GM19193 (cell line): ENCODE data around the gene NFKBIE.

Experiments used
- POLR2A ChIP-seq: IDR thresholded peaks from 4 replicates; pipeline ENCODE4 v1.6.1; 2011; ENCODE audit not compliant: insufficient read depth, insufficient read length; ENCODE audit errors: extremely low read depth

The NFKBIE gene

DNA sequence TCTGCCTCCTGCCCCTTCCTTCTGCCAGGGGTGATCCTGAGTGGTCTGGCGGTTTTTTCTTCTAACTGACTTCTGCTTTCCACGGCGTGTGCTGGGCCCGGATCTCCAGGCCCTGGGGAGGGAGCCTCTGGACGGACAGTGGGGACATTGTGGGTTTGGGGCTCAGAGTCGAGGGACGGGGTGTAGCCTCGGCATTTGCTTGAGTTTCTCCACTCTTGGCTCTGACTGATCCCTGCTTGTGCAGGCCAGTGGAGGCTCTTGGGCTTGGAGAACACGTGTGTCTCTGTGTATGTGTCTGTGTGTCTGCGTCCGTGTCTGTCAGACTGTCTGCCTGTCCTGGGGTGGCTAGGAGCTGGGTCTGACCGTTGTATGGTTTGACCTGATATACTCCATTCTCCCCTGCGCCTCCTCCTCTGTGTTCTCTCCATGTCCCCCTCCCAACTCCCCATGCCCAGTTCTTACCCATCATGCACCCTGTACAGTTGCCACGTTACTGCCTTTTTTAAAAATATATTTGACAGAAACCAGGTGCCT lies 31.7 kb downstream of the NFKBIE start:
- no peak for TF ChIP-seq POLR2A

DNA sequence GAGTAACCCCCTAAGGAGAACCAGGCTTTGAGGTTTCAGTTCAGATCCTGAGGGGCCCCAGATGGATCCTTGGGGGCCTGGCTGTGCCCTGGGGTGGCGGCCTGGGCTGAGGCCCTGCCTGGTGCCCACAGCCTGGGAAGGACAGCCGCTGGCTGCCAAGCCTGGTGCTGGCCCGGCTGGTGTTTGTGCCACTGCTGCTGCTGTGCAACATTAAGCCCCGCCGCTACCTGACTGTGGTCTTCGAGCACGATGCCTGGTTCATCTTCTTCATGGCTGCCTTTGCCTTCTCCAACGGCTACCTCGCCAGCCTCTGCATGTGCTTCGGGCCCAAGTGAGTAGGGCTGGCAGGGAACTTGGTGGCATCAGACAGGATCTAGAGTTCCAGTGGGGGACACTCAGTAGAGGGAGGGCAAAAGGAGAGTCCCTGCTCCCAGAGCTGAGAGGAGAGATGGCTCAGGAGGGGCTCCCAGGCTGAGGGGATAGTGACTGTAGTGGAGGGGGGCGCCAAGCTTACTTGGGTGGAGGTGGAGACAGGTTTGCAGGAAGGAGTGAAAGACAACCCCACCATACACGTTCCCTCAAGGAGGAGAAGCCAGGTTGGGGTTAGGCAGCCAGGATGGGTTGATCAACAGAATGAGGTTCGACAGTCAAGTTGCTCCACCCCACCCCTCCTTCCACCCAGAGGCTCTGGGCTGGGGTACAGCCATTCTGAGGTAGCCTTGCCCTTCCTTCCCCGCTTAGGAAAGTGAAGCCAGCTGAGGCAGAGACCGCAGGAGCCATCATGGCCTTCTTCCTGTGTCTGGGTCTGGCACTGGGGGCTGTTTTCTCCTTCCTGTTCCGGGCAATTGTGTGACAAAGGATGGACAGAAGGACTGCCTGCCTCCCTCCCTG lies 32.4 kb downstream of the NFKBIE start:
- no peak for TF ChIP-seq POLR2A

DNA sequence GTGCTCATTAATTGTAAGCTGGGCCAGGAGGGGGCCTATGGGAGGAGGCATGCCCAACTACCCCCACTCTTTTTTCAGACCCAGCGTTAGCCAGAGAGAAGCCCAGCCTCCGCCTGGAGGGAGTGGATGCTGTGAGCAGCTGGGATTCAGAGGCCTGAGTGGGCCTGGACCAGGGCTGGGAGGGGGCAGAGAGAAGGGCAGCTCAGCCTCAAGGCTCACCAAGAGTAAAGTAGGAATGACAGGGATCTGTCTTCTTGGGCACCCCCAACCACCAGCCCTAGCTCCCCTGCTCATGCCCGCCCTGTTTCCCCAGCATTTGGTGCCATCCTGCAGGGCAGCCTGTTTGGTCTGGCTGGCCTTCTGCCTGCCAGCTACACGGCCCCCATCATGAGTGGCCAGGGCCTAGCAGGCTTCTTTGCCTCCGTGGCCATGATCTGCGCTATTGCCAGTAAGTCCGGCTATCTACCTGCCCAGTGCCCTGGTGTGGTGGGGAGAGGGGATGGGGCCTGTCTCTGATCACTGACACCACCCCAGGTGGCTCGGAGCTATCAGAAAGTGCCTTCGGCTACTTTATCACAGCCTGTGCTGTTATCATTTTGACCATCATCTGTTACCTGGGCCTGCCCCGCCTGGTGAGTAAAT lies 35.2 kb downstream of the NFKBIE start:
- TF ChIP-seq POLR2A = no peak

DNA sequence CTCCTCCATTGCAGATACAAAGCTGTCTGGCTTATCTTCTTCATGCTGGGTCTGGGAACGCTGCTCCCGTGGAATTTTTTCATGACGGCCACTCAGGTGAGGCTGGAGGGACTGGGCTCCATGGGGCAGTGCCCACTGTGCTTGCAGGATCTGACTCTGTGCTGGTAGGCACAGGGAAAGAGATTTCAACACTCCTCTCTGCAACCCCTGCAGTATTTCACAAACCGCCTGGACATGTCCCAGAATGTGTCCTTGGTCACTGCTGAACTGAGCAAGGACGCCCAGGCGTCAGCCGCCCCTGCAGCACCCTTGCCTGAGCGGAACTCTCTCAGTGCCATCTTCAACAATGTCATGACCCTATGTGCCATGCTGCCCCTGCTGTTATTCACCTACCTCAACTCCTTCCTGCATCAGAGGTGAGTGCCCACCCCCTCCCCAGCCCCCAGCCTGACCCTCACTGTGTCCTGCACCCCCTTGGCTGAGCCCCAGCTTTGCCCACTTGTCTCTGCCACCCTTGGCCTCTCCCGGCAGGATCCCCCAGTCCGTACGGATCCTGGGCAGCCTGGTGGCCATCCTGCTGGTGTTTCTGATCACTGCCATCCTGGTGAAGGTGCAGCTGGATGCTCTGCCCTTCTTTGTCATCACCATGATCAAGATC lies 35.8 kb downstream of the NFKBIE start:
- no peak for TF ChIP-seq POLR2A

DNA sequence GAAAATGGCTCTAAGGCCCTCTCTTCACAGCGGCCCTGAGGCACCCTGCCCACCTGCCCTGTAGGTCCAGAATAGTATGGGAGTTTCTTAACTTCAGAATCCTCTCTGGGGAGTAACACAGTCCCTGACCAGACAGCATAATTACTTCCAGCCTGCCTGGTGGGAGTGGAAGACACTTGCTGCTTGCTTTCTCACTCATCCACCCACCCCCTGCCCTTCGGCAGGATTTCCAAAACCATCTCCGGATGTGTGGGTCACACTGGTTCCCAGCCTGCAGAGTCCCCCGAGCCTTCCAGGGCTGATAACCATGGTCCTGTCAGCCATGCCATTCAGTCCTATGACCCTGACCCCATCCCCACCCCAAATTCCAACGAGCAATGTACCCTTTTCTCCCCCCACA lies 36.5 kb downstream of the NFKBIE start:
- TF ChIP-seq POLR2A = no peak

DNA sequence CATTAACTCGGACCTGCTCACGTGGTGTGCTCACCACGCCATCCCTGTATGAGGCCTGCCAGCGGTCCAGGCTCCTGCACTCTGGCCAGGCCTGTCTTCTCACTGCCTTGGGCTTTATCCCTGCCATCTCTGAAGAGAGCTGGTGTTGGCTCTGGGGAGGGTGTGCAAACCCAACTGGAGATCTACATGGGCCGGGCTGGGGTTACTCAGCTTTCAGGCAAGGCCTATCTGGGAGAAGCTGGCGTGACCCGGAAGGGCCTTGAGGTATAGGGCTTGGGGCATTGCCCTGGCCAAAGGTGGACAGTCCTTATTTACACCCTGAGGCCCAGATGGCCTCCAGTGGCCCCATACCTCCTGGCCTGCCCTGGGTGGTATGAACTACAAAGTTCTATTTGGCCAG lies 36.9 kb downstream of the NFKBIE start:
- no peak for TF ChIP-seq POLR2A

DNA sequence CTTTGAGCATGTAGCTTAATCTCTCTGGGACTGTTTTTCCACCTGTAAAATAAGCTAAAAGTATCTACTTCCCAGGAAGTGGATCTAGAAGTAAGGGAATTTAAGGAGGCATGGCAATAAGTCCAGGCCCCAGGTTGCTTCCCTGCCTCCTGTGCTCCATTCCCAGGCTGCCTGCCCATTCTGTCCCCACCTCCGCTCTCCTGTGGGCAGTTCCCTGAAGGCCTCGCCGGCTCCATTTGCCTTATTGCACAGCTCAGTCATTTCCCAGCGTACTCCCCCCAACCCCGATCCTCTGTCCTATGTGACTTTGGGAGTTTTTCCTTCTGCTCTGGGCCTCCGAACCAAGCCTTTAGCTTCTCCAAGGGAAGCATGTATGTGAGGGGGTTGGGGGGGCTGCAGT lies 37.3 kb downstream of the NFKBIE start:
- TF ChIP-seq POLR2A = no peak

DNA sequence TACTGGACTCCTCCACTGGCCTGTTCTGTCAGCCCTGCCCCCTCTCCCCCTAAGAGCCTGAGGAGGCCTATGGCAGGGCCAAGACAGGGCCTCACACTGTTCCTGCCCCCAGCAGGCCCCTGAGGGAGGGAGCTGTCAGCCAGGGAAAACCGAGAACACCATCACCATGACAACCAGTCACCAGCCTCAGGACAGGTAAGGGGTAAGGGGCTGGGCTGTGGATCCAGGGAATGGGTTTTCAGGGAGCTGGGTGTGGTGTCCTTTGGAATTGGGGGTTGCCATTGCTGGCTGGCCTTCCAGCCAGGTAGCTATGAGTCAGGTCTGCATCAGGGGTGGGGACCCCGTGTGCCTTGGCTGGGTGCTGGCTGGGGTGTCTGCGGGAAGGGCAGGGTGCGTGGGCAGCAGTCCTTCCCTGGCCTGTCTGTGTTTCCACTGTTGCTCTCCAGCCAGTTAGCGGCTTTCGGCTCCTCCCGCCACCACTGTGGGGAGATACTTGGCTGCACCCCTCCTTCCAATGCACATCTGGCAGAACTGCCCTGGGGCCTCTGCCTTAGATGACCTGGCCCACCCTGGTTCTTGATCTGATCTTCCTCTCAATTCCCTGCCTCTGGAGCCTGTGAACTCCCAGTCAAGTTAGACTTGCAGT lies 38.1 kb downstream of the NFKBIE start:
- no peak for TF ChIP-seq POLR2A

DNA sequence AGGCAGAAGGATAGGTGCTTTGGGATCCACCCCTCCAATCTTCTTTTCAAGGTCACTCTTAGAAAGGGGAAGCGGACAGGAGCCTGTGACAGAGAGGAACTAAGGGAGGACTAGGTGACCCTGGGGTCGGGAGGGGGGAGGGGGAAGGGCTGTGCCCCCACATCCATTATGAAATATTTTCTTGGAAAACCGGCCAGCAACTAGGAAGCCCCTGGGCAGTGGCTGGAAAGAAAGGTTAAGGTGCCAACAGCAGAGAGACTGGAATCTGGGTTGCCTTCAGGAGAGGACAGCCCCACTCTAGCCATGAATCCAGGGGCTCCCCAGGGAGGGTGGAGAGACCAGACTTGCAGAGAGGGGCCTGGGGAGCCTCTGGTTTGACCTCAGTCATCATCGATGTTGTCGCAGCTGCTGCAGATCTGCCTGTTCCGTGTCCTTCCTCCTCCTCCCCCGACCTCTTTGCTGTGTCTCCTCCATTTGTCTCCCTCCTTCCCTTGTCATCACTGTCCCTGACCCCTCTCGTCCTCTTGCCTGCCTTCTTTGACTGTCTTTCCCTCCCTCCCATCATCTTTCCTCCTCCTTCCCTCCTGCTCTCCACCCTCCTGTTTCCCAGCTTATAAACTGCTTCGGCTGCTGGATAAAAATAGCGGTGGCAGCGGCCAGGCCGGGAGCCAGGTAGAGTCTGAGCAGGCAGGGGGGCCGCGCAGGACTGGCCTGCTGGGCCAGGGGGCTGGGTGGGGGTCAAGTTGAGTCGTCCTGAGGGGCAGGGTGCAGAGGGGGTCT lies 38.8 kb downstream of the NFKBIE start:
- TF ChIP-seq POLR2A = no peak

DNA sequence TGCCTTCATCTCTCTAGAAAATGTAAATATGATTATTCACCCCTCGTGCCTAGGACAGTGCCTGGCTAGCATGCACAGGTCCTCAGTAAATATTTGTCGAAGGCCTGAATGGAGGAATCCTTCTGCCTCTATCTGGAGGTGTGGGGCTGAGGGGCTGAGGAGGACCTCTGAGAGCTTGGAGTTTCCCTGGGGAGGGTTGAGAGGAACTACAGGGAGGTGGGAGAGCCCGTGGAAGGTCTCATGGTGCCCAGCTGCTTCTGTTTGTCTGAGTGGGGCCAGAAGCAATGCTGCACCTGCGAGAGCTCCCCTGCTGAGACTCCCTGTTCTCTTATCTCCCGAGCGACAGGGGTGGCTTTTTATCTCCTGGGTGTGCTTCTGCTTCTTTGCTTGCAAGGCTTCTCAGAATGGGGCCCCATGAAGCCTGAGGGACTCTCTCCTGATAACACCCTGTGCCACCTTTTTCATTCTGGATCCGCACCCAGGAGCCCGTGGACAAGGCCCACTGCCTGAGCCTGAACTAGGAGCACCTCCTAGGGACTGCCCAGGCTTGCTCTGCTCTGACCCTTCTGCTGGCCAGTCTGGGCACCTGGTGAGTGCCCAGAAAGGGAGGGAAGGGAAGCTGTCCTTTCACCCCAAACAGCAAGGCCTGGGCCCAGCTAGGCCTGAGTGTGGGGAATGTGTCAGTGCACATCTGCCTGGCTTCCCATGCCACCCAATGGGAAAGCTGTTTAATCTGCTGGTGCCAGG lies 39.6 kb downstream of the NFKBIE start:
- TF ChIP-seq POLR2A = no peak

DNA sequence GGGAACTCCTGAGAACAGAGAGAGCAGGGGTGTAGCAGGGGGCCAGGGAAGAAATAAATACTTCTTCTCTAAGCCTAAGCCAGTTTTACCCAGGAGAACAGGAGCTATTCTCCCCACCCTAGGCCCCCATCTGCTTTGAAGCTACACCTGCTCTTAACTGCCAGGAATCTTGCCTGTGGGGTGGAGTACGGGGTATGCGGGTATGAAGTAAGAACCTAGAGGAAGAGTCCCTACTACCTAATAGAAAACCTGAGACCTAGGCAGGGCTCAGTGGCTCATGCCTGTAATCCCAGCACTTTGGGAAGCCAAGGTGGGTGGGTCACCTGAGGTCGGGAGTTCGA lies 40.4 kb downstream of the NFKBIE start:
- TF ChIP-seq POLR2A = no peak

DNA sequence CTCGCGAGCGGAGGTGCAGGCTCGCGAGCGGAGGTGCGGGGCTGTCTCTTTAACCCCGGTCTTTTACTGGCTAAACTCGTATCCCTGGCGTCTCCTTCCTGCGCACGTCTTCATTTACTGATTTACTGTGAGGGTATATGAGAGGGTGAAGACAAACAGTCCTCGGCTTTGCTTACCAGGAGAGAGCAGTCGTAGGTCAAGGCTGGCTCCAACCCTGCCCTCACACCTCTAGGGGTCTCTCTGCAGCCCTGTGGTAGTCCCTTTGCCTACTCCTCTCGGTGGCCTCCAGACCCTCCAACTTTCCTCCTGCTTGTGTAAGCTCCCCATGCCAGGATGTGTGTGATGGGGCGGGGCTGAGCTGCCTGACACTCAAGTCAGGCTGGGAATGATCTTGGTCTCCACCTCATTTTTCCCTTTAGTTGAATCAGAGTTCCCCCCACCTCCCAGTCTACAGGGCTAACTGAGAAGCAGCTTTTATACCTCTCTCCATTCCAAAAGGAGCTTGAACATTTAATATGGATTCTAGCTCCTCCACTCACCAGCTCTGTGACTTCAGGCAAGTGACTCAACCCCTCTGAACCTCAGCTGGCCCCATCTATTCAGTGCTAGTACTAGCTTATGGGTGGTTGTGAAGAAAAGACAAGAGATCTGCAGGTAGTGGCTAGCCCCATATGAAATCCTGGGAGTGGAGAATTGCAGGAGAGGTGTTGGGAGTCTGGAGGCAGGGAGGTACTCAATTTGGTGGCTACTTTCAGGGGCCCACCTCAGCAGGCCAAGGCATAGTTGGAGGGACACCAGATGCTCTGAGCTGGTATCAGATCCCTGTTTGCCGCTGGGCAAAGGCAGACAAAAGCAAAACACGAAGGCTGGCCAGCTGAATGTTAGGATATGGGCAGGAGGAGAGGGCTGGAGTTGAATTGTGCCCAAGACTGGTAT lies 41.1 kb downstream of the NFKBIE start:
- TF ChIP-seq POLR2A = no peak

DNA sequence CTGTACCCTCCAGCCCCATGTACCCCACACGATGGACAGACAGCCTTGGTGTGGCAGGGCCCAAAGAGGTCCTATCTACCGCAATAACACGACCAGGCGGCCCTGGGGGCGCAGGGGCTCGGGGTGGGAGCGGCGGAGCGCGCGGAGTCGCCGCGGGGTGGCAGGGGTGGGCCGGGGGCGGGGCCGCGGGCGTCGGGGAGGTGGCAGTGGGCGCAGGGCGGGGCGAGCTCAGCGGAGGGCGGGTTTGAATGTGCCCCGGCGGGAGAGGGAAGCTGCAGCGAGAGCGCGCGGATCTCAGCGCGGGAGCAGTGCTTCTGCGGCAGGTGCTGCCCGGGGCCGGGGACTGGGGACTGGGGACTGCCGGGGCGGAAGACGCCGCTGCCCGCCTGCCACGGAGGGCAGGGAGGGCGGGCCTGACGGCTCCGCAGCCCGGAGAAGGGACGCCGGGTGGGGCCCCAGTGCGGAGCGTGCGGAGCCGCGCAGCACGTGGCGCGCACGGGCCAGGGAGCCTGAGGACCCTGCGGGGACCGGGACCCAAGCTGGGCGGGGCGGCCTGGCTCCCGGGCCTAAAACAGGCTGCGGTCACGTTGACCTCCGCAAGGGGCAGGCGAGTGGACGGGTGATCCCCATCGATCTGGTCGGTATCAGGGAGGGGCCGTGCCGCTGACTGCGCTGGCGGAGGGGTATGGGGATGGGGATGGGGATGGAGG lies 41.9 kb downstream of the NFKBIE start, which contains the start of gene SLC29A1:
SLC29A1 (plus strand) TSS at position 277 of the 710 bp plus-strand sequence. CDS start 3,719 bp downstream, outside the sequence.
- peak; percentile 74 for TF ChIP-seq POLR2A
